Lower lobe of right lung (tissue), 2 donors: ENCODE measurements around the gene RUVBL1. TPM values are rescaled to one million over a fixed set of nuclear protein-coding genes. Genes with fewer than 3 reads are reported as not detected.

Source experiments
- ATAC-seq, 2 donors: fragments of 200-7000 bp; cut with Tn5 transposase; one replicate each; pipeline ENCODE4 v1.9.1; 2020 to 2022; ENCODE audit warnings: mild to moderate bottlenecking in 2 of 2, moderate library complexity in 2 of 2
- DNase-seq: peaks from one replicate; pipeline ENCODE4 v3.0.0-alpha.2; 2020
- H3K27ac ChIP-seq: fragments of 200-600 bp; one replicate; pipeline ENCODE4 v1.8.0; 2022
- H3K27me3 ChIP-seq: fragments of 200-600 bp; one replicate; pipeline ENCODE4 v1.8.0; 2022; ENCODE audit warnings: low read depth
- H3K36me3 ChIP-seq: fragments of 200-600 bp; one replicate; pipeline ENCODE4 v1.8.0; 2022; ENCODE audit warnings: mild to moderate bottlenecking
- H3K4me1 ChIP-seq: fragments of 200-600 bp; one replicate; pipeline ENCODE4 v1.8.0; 2022
- H3K4me3 ChIP-seq: fragments of 200-600 bp; one replicate; pipeline ENCODE4 v1.8.0; 2022; ENCODE audit warnings: mild to moderate bottlenecking
- H3K9me3 ChIP-seq: fragments of 200-600 bp; one replicate; pipeline ENCODE4 v1.8.0; 2022
- intact Hi-C: fragments of 100-400 bp; cut with DNase I; formaldehyde crosslinking; loops from one replicate; pipeline ENCODE4 v1.11.0; 2022
- total RNA-seq: library from RNA; stranded (reverse); fragmentation: NEBNext Ultra II Directional; extraction: Animal tissue kit (Norgen Biotek cat#: 25700); gene quantifications from one replicate; pipeline ENCODE4 v1.2.1, GENCODE V29; 2021
- TF ChIP-seq, protein P1 (sequence below): fragments of 200-600 bp; IDR thresholded peaks from one replicate; pipeline ENCODE4 v1.8.0; 2022; ENCODE audit warnings: antibody characterized with exemption, mild to moderate bottlenecking
- donor health status: DM: no; HTN: yes; CAD: no; lungs with severe emphysema.

RUVBL1 gene
- total RNA-seq, 1 donor from 2014 or later: 21.4 TPM

DNA sequence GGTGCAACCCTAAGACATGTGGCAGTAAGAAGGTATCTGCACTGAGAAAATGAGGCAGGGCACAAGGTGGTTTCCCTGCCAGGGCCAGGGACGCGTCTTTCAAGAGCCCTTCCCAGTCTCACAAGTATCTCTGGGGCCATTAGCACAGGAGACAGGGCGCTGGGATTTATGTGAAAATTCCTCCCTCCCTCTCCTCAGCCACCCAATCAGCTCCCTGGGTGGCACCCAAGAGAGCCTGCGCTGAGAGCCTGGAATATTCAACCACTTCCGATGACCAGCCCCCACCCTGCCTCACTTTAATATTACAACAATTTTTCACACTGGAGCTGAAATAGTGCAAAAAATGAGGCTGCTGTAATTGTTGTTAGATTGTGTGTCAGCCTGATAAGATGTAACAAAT is 45.3 kb downstream of the RUVBL1 start:
- intact Hi-C loops: no loop called here
- no peak for DNase-seq
- no peaks in the 10 kb centered on the region for H3K27me3 ChIP-seq
- H3K9me3 ChIP-seq: no peaks in the 10 kb centered on the region
- peaks cover 31% of the 10 kb centered on the region for H3K36me3 ChIP-seq
- H3K4me1 ChIP-seq: peaks cover 24% of the 10 kb centered on the region
- no peak for ATAC-seq
- no peak overlapping the region for H3K4me3 ChIP-seq
- no peak overlapping the region for H3K27ac ChIP-seq
- TF ChIP-seq, protein P1, sequence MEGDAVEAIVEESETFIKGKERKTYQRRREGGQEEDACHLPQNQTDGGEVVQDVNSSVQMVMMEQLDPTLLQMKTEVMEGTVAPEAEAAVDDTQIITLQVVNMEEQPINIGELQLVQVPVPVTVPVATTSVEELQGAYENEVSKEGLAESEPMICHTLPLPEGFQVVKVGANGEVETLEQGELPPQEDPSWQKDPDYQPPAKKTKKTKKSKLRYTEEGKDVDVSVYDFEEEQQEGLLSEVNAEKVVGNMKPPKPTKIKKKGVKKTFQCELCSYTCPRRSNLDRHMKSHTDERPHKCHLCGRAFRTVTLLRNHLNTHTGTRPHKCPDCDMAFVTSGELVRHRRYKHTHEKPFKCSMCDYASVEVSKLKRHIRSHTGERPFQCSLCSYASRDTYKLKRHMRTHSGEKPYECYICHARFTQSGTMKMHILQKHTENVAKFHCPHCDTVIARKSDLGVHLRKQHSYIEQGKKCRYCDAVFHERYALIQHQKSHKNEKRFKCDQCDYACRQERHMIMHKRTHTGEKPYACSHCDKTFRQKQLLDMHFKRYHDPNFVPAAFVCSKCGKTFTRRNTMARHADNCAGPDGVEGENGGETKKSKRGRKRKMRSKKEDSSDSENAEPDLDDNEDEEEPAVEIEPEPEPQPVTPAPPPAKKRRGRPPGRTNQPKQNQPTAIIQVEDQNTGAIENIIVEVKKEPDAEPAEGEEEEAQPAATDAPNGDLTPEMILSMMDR: no peak

DNA sequence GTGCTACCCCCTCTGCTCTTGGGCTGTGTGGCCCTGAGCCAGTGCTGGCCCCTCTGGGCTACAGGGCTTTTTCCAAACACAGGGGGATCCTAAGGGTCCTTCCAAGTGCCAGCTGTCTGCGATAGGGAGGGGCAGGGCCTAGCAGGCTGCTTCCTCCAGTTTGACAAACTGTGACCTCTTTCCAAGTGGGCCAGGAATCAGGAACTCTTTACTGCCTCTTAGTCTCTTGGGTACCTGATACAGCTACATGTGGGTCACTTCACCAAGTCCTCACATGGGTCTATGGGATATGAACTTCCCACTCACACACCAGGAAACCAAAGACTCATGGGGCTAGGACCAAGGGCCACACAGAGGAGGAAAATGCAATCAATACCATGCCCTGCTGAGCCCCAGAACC is 45.9 kb downstream of the RUVBL1 start:
- Histone ChIP-seq H3K36me3 (peaks cover 29% of the 10 kb centered on the region), H3K4me1 (peaks cover 24% of the 10 kb centered on the region), H3K4me3 (no peak overlapping the region), H3K27ac (no peak overlapping the region), H3K27me3 (no peaks in the 10 kb centered on the region), H3K9me3 (no peaks in the 10 kb centered on the region)
- no peak for DNase-seq
- no peak for ATAC-seq
- intact Hi-C loops: no loop called here
- TF ChIP-seq, protein P1: no peak

DNA sequence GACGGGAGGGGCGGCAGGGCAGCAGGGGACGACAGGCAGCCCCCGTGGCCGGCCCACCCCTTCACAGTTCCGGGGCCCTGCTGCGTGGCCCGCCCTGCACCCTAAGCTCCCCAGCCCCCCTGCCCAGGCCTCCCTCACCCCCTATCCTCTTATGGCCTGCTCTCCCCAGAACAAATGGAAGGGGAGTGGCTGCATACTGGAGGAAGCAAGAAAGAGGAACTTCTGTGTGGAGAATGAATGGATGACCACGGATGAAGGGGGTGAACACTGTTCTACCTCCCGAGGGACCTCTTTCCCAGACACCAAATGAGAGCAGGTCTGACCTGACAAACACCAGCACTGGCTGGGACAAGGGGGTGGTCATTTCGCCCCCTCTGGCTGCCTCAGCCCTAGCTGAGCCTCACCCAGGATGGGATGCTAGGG is 46.4 kb downstream of the RUVBL1 start:
- peak; percentile 6 for ATAC-seq

DNA sequence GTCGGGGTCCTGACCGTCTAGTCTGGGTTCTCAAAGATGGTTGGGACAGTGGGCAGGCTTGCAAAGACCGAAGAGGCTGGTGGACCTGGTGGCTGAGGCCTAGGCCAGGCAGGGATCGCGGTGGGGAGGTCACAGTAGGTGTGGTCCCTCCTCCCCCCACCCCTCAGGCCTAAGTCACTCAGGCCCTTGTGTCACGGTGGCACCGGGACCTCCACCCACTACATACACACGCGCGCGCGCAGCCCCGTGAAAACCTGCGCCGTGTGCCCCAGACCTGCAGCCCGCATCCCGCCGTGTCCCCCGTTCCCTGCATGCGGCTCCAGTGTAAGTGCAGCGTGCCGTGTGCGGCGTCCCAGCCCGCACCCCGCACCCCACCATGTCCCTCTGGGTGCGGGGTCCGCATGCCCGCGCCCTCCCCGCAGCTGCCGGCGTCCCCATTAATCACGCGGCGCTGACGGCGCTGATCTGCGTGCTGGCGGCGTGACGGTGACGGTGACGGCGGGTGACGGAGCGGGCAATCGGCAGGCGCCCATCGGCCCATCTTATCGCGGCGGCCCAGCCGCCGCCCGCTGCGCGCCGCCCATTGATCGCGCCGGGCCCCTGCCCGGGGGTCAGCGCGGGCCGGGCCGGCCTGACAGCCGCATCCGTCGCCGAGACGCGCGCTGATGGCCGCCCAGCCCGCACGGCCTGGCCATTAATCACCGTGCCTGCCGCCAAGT is 47.0 kb downstream of the RUVBL1 start:
- DNase-seq (peak; percentile 71), ATAC-seq (peak; percentile 9 to 25)
- no peaks in the 10 kb centered on the region for H3K9me3 ChIP-seq
- TF ChIP-seq, protein P1: no peak
- peak overlapping the region; percentile 58 for H3K4me3 ChIP-seq
- peaks cover 29% of the 10 kb centered on the region for H3K36me3 ChIP-seq
- H3K27ac ChIP-seq: peak overlapping the region; percentile 29
- intact Hi-C loops: no loop called here
- peaks cover 24% of the 10 kb centered on the region for H3K4me1 ChIP-seq
- H3K27me3 ChIP-seq: no peaks in the 10 kb centered on the region

More for the DNA sequence above, 46.4 kb downstream of the RUVBL1 start:
- H3K27ac ChIP-seq: peak overlapping the region; percentile 29
- H3K4me3 ChIP-seq: peak overlapping the region; percentile 58
- H3K9me3 ChIP-seq: no peaks in the 10 kb centered on the region
- TF ChIP-seq, protein P1: no peak
- no peak for DNase-seq
- H3K4me1 ChIP-seq: peaks cover 24% of the 10 kb centered on the region
- intact Hi-C loops: no loop called here
- peaks cover 29% of the 10 kb centered on the region for H3K36me3 ChIP-seq
- no peaks in the 10 kb centered on the region for H3K27me3 ChIP-seq

DNA sequence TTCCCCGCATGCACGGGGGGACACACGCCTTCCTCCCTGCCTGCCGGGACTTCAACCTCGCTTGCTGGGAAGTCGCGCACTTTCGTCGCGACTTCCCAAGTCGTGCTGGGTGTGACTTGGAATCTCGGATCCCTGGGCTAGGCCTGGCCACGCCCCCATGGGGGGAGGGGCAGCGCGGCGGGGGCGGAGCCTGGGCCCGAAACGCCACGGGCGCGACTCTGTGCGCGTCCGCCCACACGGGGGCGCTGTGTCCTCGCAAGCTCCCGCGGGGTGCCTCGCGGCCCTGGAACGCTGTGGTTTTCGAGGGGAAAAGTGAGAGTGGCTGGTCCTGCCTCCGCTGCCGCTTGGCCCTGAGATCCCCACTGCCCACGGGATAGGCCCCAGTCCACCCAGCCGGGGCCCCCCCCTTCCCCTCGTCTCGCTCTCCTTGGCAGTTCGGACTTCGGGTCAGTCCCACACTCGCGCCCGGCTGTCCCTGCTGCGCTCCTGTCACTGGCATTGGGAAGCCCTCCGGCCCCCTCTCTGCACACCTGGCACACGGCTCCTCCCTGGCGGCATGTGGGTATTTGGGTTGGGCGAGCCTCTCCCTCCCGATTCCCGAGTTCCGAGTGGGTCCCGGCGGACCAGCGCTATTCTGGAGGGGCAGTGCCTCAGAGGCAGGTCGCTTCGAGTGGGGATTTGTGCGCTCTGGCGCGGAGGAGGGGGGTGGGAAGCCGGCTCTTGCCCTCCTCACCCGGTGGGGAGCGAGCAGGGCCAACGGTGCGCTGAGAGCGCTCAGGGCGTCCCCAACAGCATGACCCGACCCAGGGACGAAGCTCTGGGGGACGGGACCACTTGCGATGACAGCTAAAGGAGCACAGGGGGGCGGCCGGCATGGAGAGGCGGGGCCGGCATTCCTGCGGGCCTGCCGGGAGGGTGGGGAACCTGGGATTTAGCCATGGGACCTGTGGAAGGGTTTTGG is 47.8 kb downstream of the RUVBL1 start:
- peaks cover 31% of the 10 kb centered on the region for H3K36me3 ChIP-seq
- peaks cover 24% of the 10 kb centered on the region for H3K4me1 ChIP-seq
- H3K27ac ChIP-seq: peak overlapping the region; percentile 67
- no peaks in the 10 kb centered on the region for H3K9me3 ChIP-seq
- H3K27me3 ChIP-seq: no peaks in the 10 kb centered on the region
- DNase-seq (peak; percentile 93), ATAC-seq (peak; percentile 95 to 97)
- H3K4me3 ChIP-seq: peak overlapping the region; percentile 58
- TF ChIP-seq, protein P1: peak; percentile 99
- intact Hi-C loops: no loop called here
